AG10803 (cell line): ENCODE measurements around the gene CNTNAP2.

Experiments
- DNase-seq: peaks from one replicate; pipeline ENCODE4 v3.0.0; 2010; ENCODE audit warnings: low read depth
- H3K4me3 ChIP-seq: 2 replicates; pipeline ENCODE4 v1.5.1; 2011; ENCODE audit warnings: mild to moderate bottlenecking, low read length, control low read depth
- TF ChIP-seq, protein P1 (sequence below): conservative IDR thresholded peaks from 2 replicates; pipeline ENCODE4 v1.5.1; 2011; ENCODE audit warnings: mild to moderate bottlenecking, low read length, control low read depth, inconsistent platforms

CNTNAP2 gene

DNA sequence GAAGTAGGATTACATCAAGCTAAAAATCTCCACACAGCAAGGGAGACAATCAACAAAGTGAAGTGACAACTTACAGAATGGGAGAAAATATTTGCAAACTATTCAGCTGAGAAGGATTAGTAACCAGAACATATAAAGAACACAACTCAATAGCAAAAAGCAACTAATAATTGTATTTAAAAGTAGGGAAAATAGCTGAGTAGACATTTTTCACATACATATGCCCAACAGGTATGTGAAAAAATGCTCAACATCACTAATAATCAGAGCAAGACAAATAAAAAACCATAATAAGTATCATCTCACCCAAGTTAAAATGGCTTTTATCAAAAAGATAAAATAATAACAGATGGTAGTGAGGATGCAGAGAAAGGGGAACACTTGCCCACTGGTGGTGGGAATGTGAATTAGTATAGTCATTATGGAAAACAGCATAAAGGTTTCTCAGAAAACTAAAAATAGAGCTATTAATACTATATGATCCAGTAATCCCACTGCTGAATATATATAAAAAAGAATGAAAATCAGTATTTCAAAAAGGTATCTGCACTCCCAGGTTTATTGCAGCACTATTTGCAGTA lies 1689.5 kb downstream of the CNTNAP2 start:
- H3K4me3 ChIP-seq: no peak overlapping the region
- TF ChIP-seq, protein P1, sequence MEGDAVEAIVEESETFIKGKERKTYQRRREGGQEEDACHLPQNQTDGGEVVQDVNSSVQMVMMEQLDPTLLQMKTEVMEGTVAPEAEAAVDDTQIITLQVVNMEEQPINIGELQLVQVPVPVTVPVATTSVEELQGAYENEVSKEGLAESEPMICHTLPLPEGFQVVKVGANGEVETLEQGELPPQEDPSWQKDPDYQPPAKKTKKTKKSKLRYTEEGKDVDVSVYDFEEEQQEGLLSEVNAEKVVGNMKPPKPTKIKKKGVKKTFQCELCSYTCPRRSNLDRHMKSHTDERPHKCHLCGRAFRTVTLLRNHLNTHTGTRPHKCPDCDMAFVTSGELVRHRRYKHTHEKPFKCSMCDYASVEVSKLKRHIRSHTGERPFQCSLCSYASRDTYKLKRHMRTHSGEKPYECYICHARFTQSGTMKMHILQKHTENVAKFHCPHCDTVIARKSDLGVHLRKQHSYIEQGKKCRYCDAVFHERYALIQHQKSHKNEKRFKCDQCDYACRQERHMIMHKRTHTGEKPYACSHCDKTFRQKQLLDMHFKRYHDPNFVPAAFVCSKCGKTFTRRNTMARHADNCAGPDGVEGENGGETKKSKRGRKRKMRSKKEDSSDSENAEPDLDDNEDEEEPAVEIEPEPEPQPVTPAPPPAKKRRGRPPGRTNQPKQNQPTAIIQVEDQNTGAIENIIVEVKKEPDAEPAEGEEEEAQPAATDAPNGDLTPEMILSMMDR: no peak; the same call in 1 of the 2 replicates
- DNase-seq: no peak

DNA sequence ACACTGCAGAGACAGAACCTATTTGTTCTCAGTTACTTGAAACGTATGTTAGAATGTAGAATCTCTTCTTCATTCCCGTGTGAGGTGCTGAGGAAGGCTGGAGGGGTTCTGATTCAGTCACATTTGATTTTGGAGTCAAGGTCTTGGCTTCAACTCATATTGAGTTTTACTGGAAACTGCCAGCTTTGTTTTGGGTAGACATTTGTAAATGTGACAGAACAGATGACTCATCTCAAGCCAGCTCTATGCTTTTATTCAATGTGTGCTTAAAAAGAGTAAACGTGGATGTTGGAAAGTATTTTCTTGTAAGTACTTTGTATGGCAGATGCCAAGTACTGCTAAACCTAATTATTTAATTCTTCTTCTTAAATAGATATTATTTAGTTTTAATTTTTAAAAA lies 1693.2 kb downstream of the CNTNAP2 start:
- DNase-seq: peak; percentile 5
- TF ChIP-seq, protein P1: no peak
- no peak overlapping the region for H3K4me3 ChIP-seq

DNA sequence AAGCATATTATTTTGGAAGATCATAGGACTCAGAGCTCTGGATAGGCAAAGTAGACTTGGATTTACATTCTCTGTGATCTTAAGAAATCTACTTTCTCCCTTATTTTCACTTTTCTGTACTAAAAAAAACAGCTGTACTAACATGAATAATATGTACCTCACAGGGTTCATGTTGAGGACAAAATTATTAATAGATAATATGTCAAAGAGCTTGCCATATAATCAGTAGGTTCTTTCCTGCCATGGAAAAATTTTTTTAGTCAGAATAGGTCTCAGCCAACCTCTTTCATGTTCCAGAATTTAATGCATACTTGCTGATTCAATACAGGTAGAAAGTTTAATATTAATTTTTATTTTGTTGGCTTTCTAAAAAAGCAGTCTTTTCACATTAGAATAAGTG lies 1693.7 kb downstream of the CNTNAP2 start:
- no peak for DNase-seq
- H3K4me3 ChIP-seq: no peak overlapping the region
- TF ChIP-seq, protein P1: no peak

DNA sequence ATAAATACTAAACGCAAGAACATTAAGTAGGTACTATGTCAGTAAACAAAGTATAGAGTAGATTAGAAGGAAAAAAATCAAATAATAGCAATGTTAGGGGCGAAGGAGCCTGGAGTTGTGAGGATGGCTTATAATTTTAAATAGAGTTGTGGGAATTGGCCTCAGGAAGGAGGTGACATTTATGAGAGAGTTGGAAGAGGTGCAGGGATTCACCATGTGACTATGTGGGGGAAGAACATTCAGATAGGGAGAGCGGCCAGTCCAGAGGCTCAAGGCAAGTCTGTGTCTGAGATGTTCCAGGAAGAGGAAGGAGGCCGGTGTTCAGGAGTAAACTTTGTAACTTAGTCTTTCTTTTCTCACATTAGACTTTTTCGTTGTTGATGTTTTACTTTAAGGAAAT lies 1695.3 kb downstream of the CNTNAP2 start:
- DNase-seq: no peak
- TF ChIP-seq, protein P1: no peak
- no peak overlapping the region for H3K4me3 ChIP-seq

DNA sequence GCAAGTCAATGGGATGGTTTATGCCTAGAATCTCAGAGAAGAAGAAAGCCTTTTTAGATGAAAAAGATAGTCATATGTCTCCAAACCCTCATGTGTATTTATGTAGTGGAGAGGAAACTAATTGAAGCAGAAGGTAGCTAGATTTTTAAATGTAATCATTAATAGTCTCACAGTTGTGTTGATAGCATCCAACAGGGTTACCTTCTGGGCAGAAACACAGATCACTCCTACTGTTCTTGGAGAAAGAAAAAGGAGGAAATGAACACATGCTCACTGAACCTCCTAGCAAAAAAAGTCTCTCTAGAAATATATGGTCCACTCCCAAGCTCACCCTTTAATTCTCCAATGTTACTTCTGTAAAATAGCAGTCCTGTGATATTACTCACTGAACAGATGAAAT lies 1696.7 kb downstream of the CNTNAP2 start:
- no peak overlapping the region for H3K4me3 ChIP-seq
- TF ChIP-seq, protein P1: no peak
- no peak for DNase-seq

DNA sequence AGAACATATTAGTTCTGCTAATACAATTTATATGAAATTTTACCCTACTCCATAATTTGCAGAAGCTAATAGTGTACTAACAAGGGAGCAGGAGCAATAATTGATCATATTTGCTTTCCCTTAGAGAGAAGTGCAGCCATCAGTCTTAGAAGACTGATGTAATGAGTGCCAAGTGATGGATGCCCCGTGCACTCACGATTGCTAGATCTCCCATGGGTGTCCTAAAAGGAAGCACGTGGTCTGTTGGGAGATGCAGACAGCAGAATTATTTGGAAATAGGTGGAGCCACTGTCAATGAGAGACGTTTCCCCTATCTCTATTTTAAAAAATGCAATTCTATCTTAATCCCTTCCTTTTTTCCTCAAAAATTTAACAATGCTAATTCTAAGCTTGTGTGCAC lies 1701.7 kb downstream of the CNTNAP2 start:
- H3K4me3 ChIP-seq: no peak overlapping the region
- no peak for DNase-seq
- TF ChIP-seq, protein P1: no peak

DNA sequence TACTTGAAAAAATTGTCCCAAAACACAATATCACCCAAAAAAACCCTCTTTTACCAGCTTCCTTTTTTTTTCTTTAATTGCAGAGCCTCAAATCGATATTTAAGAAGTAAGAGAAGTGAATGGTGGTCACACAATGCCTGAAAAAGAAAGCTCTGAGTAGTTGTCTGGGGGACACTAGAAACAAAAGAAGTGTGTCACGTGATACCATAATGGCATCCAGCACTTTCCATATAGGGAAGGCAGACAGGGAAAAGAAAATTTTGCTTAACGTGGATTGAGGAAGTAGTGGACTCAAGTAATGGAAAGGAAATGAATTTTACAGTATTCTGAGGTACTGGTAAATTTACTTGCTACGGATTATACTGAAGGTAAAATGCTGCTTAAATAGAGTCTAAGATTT lies 1708.1 kb downstream of the CNTNAP2 start:
- DNase-seq: no peak
- H3K4me3 ChIP-seq: no peak overlapping the region
- TF ChIP-seq, protein P1: no peak
